ENCODE data around the gene GSTM4.

DNA sequence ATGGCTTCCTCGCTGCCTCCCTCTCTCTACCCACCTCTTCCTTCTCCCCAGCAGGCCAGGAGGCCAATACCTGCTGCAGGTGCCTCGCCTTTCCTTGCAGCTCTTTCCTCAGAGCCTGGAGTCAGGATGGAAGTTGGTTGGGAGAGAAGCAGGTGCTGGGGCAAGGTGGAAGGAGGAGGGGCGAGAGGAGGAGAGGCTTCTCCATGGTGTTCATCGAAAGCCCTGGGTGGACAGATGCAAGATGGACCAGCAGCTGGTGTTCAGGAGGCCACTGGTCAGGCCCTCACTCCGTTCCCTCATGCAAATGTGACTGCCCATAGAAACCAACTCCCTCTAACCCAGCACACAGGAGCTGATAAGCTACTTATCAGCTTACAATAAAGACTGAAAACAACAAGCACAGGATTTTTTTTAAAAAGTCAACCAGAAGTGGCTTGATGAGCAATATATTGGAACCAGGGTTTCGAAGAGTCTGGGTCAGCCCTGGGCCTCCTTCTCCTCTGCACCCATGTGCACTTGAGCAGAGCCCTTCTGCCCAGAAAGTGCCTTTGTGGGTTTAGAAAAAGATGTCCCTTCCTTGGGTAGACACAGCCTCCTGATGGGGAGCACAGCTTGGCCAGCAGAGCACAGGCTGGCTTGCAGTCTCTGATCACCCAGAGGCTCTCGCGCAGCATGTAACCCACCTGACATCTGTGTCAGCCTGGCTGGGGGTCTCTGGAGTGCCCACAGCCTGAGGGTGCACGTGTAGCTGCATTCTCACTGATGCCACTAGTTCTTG is 16.6 kb upstream of the GSTM4 start:
- TF ChIP-seq, protein P1, sequence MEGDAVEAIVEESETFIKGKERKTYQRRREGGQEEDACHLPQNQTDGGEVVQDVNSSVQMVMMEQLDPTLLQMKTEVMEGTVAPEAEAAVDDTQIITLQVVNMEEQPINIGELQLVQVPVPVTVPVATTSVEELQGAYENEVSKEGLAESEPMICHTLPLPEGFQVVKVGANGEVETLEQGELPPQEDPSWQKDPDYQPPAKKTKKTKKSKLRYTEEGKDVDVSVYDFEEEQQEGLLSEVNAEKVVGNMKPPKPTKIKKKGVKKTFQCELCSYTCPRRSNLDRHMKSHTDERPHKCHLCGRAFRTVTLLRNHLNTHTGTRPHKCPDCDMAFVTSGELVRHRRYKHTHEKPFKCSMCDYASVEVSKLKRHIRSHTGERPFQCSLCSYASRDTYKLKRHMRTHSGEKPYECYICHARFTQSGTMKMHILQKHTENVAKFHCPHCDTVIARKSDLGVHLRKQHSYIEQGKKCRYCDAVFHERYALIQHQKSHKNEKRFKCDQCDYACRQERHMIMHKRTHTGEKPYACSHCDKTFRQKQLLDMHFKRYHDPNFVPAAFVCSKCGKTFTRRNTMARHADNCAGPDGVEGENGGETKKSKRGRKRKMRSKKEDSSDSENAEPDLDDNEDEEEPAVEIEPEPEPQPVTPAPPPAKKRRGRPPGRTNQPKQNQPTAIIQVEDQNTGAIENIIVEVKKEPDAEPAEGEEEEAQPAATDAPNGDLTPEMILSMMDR (conservative IDR thresholded peaks at IDR 0.05; ENCODE audit: low read length): no peak
- no peak for TF ChIP-seq EZH2phosphoT487 (IDR thresholded peaks at IDR 0.05; ENCODE audit: borderline replicate concordance, low read depth, low read length)
